LNCAP (cell line): ENCODE measurements around the gene SMO.

Source experiments
- TF ChIP-seq, protein P1 (sequence below): fragments of 450-650 bp; IDR thresholded peaks from 2 replicates; pipeline ENCODE4 v1.5.1; 2017; ENCODE audit warnings: mild to moderate bottlenecking

The SMO gene

GRCh38 chr7:129184981-129185670 lies 3.3 kb upstream of the SMO start:
- TF ChIP-seq, protein P1, sequence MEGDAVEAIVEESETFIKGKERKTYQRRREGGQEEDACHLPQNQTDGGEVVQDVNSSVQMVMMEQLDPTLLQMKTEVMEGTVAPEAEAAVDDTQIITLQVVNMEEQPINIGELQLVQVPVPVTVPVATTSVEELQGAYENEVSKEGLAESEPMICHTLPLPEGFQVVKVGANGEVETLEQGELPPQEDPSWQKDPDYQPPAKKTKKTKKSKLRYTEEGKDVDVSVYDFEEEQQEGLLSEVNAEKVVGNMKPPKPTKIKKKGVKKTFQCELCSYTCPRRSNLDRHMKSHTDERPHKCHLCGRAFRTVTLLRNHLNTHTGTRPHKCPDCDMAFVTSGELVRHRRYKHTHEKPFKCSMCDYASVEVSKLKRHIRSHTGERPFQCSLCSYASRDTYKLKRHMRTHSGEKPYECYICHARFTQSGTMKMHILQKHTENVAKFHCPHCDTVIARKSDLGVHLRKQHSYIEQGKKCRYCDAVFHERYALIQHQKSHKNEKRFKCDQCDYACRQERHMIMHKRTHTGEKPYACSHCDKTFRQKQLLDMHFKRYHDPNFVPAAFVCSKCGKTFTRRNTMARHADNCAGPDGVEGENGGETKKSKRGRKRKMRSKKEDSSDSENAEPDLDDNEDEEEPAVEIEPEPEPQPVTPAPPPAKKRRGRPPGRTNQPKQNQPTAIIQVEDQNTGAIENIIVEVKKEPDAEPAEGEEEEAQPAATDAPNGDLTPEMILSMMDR, result no peak

GRCh38 chr7:129186749-129187260 lies 1.6 kb upstream of the SMO start:
- TF ChIP-seq, protein P1, result no peak

- TF ChIP-seq, protein P1, result no peak
Measured at GRCh38 chr7:129187681-129188371, 607 bp upstream of the SMO start.

DNA sequence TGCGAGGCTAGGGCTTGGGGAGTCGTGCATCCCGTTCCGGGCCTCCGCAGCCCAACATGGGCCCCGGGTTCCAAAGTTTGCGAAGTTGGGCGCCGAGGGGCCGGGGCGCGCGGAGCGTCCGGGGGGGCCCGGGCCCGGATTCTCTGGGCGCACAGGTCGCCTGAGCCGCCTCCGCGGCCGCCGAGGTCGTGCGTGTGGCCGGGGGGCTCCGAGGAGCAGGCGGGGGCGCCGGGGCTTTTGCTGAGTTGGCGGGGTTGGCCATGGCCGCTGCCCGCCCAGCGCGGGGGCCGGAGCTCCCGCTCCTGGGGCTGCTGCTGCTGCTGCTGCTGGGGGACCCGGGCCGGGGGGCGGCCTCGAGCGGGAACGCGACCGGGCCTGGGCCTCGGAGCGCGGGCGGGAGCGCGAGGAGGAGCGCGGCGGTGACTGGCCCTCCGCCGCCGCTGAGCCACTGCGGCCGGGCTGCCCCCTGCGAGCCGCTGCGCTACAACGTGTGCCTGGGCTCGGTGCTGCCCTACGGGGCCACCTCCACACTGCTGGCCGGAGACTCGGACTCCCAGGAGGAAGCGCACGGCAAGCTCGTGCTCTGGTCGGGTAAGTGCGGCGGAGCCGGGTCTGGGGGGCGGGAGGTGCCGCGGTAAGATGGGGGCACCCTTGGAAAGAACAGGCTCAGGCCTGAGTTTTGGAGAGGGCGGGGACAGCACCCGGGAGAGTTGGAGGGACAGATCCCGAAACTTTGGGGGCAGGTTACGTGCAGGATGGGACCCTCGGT lies 643 bp downstream of the SMO start:
- TF ChIP-seq, protein P1, result no peak

DNA sequence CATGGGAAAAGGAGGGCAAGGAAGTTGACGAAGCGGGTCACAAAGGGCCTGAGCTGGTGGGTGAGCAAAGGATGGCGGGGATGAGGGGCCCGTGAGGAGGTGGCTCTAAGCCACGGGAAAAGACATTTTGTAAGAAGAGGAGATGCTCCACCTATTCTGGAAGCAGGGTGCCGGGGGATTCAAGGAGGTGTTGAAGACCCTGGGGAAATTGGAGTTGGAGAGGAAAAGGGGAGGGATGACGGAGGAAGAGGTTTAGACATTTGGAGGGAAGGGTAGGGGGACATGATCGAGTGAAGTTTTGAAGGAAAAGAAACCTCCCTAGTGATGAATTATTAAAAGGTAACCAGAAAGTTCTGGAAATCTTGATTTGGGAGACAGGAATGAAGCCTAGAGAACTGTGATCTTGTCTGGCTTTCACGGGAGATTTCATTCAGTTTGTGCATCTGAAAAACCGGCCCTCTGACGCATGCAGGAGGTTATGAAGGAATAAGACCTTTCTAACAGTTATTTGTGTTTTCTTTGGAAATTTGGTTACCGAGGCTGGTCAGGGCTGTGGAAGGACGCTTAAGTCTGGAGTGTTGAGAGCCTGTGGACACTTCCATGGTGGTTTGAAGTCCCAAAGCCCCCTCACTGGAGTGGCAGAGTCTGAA lies 1.4 kb downstream of the SMO start:
- TF ChIP-seq, protein P1, result no peak

- TF ChIP-seq, protein P1, result no peak
Measured at GRCh38 chr7:129191272-129191671, 2.8 kb downstream of the SMO start.

DNA sequence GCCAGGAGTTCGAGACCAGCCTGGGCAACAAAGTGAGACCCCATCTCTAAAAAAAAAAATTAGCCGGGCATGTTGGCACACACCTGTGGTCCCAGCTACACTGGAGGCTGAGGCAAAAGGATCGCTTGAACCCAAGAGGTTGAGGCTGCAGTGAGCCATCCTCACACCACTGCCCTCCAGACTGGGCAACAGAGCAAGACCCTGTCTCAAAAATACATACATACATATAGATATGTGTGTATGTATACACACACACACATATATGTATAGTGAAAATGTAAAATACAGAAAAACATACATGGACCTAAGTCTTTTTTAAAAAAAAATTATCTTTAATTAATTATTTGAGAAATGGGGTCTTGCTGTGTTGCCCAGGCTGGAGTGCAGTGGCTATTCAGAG lies 5.5 kb downstream of the SMO start:
- TF ChIP-seq, protein P1, result no peak
